Measurements from ENCODE around the gene SFXN3. TPM values are rescaled to one million over a fixed set of nuclear protein-coding genes. Genes with fewer than 3 reads are reported as not detected.

The SFXN3 gene
- total and polyA plus RNA-seq, 2 donors from 2014 or later: 23.3 to 51.6 TPM

DNA sequence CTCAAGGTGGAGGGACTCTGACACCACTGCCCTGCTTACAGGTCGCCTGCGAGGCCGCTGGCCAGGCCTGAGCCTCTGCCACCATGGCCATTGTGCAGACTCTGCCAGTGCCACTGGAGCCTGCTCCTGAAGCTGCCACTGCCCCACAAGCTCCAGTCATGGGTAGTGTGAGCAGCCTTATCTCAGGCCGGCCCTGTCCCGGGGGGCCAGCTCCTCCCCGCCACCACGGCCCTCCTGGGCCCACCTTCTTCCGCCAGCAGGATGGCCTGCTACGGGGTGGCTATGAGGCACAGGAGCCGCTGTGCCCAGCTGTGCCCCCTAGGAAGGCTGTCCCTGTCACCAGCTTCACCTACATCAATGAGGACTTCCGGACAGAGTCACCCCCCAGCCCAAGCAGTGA, 28.6 kb upstream of the SFXN3 start:
- H3K27ac ChIP-seq (ENCODE audit: low read depth in 2 of 2, low read length in 2 of 2): peak overlapping the region; percentile 98 to 99
- no peaks in the 10 kb centered on the region for H3K27me3 ChIP-seq (ENCODE audit: control insufficient read depth, insufficient read depth, low read length)
- intact Hi-C loops (cut with DNase I): no loop called here
- H3K4me3 ChIP-seq (ENCODE audit: low read length in 3 of 3): no peak overlapping the region
- TF ChIP-seq, protein P1, sequence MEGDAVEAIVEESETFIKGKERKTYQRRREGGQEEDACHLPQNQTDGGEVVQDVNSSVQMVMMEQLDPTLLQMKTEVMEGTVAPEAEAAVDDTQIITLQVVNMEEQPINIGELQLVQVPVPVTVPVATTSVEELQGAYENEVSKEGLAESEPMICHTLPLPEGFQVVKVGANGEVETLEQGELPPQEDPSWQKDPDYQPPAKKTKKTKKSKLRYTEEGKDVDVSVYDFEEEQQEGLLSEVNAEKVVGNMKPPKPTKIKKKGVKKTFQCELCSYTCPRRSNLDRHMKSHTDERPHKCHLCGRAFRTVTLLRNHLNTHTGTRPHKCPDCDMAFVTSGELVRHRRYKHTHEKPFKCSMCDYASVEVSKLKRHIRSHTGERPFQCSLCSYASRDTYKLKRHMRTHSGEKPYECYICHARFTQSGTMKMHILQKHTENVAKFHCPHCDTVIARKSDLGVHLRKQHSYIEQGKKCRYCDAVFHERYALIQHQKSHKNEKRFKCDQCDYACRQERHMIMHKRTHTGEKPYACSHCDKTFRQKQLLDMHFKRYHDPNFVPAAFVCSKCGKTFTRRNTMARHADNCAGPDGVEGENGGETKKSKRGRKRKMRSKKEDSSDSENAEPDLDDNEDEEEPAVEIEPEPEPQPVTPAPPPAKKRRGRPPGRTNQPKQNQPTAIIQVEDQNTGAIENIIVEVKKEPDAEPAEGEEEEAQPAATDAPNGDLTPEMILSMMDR (IDR thresholded peaks at IDR 0.05; ENCODE audit: borderline replicate concordance, extremely low read depth, insufficient read depth): no peak
- DNase-seq (peak in 1 of 5 donors; percentile 45), FAIRE-seq (no peak)
- H3K36me3 ChIP-seq (ENCODE audit: control insufficient read depth in 2 of 3, insufficient read depth in 3 of 3, low read length in 3 of 3): peaks cover 0 to 25% (median 17%) of the 10 kb centered on the region in 3 donors
- peaks cover 7 to 26% (median 8%) of the 10 kb centered on the region in 3 donors for H3K4me1 ChIP-seq (ENCODE audit: control insufficient read depth in 2 of 3, insufficient read depth in 2 of 3, low read depth in 1 of 3, low read length in 3 of 3)
- H3K9me3 ChIP-seq (ENCODE audit: control insufficient read depth in 2 of 3, insufficient read depth in 1 of 3, low read length in 3 of 3): no peaks in the 10 kb centered on the region
- H3K9ac ChIP-seq (ENCODE audit: low read length in 3 of 3): peak overlapping the region in 1 of 3 donors; percentile 37

DNA sequence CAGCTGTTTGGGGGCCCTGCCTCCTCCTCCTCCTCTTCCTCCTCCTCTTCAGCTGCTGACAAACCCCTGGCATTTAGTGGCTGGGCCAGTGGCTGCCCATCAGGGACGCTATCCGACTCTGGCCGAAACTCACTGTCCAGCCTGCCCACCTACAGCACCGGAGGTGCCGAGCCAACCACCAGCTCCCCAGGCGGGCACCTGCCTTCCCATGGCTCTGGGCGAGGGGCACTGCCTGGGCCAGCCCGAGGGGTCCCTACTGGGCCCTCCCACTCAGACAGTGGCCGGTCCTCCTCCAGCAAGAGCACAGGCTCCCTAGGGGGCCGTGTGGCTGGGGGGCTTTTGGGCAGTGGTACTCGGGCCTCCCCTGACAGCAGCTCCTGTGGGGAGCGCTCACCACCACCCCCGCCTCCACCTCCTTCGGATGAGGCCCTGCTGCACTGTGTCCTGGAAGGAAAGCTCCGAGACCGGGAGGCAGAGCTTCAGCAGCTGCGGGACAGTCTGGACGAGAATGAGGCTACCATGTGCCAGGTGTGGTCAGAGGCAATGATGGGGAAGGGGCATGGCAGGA, 27.3 kb upstream of the SFXN3 start:
- intact Hi-C loops (cut with DNase I): no loop called here
- peaks cover 0 to 25% (median 17%) of the 10 kb centered on the region in 3 donors for H3K36me3 ChIP-seq (ENCODE audit: control insufficient read depth in 2 of 3, insufficient read depth in 3 of 3, low read length in 3 of 3)
- no peaks in the 10 kb centered on the region for H3K9me3 ChIP-seq (ENCODE audit: control insufficient read depth in 2 of 3, insufficient read depth in 1 of 3, low read length in 3 of 3)
- DNase-seq (peak in 1 of 5 donors; percentile 40), FAIRE-seq (no peak)
- peaks cover 5 to 26% (median 8%) of the 10 kb centered on the region in 3 donors for H3K4me1 ChIP-seq (ENCODE audit: control insufficient read depth in 2 of 3, insufficient read depth in 2 of 3, low read depth in 1 of 3, low read length in 3 of 3)
- no peak overlapping the region for H3K27ac ChIP-seq (ENCODE audit: low read depth in 2 of 2, low read length in 2 of 2)
- no peak overlapping the region for H3K9ac ChIP-seq (ENCODE audit: low read length in 3 of 3)
- H3K4me3 ChIP-seq (ENCODE audit: low read length in 3 of 3): no peak overlapping the region
- no peaks in the 10 kb centered on the region for H3K27me3 ChIP-seq (ENCODE audit: control insufficient read depth, insufficient read depth, low read length)
- TF ChIP-seq, protein P1 (IDR thresholded peaks at IDR 0.05; ENCODE audit: borderline replicate concordance, extremely low read depth, insufficient read depth): no peak

DNA sequence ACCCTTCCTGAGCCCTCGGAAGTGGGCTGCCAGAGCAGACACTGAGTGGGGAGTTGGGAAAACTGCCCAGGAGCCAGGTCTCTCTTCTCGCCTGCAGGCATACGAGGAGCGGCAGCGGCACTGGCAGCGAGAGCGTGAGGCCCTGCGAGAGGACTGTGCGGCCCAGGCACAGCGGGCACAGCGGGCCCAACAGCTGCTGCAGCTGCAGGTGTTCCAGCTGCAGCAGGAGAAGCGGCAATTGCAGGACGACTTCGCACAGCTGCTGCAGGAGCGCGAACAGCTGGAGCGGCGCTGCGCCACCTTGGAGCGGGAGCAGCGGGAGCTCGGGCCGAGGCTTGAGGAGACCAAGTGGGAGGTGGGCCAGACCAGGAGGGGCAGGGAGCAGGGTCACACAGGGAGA, 25.7 kb upstream of the SFXN3 start:
- Histone ChIP-seq H3K27ac (ENCODE audit: low read depth in 2 of 2, low read length in 2 of 2) (no peak overlapping the region), H3K9me3 (ENCODE audit: control insufficient read depth in 2 of 3, insufficient read depth in 1 of 3, low read length in 3 of 3) (no peaks in the 10 kb centered on the region), H3K36me3 (ENCODE audit: control insufficient read depth in 2 of 3, insufficient read depth in 3 of 3, low read length in 3 of 3) (peaks cover 0 to 25% (median 17%) of the 10 kb centered on the region in 3 donors), H3K9ac (ENCODE audit: low read length in 3 of 3) (no peak overlapping the region), H3K4me3 (ENCODE audit: low read length in 3 of 3) (no peak overlapping the region), H3K27me3 (ENCODE audit: control insufficient read depth, insufficient read depth, low read length) (no peaks in the 10 kb centered on the region), H3K4me1 (ENCODE audit: control insufficient read depth in 2 of 3, insufficient read depth in 2 of 3, low read depth in 1 of 3, low read length in 3 of 3) (peaks cover 3 to 20% (median 8%) of the 10 kb centered on the region in 3 donors)
- DNase-seq (peak in 1 of 5 donors; percentile 41), FAIRE-seq (no peak)
- TF ChIP-seq, protein P1 (IDR thresholded peaks at IDR 0.05; ENCODE audit: borderline replicate concordance, extremely low read depth, insufficient read depth): no peak
- intact Hi-C loops (cut with DNase I): no loop called here

Data from kidney (tissue), 14 donors.